Ureter (tissue), 1 donor: Measurements from ENCODE around the gene USP15. TPM values are rescaled to one million over a fixed set of nuclear protein-coding genes. Genes with fewer than 3 reads are reported as not detected.

ENCODE experiments used
- DNase-seq: peaks from one replicate; pipeline ENCODE4 v3.0.0-alpha.2; 2020; ENCODE audit warnings: low spot score
- total RNA-seq: library from RNA; stranded (reverse); gene quantifications from one replicate; pipeline ENCODE4 v1.2.4, GENCODE V29; 2023
- donor health status: DM: yes; HTN: yes; CAD: no.

The USP15 gene
- total RNA-seq, 1 donor from 2014 or later = 91.1 TPM

GRCh38 chr12:62258231-62258630 is 2.0 kb upstream of the USP15 start:
- no peak for DNase-seq

DNA sequence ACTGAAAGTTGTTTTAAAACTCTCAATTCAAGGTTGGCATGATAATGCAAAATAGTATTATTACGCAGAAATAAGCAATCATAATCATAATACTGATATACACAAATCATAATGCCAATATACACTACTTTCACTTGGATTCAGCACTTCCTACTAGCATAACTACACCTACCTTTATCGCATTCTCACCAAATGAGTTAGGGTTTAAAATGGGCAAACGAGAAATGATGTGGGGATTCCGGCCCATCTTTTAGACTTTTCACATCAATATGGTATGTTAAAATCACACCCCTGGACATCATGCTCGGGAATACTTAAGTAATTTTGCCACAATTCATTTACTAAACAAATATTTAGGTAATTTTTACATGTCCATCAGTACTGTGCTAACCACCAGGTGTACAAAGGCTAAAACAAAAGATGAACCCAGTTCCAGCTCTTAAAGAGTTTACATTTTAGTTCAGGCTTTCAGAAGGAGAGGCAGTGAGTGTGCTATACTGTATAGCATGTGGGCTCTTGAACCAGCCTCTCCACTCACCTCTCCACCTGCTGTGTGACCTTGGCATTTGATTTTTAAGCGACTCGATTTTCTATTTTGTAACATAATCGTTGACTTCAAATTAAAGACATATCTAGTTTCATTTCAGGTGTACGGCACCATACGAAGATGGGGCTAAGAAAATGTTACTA is 1.1 kb upstream of the USP15 start:
- DNase-seq = no peak

- no peak for DNase-seq
Measured at GRCh38 chr12:62259631-62259992, 592 bp upstream of the USP15 start.

GRCh38 chr12:62260733-62261683 is 804 bp downstream of the USP15 start:
- no peak for DNase-seq

DNA sequence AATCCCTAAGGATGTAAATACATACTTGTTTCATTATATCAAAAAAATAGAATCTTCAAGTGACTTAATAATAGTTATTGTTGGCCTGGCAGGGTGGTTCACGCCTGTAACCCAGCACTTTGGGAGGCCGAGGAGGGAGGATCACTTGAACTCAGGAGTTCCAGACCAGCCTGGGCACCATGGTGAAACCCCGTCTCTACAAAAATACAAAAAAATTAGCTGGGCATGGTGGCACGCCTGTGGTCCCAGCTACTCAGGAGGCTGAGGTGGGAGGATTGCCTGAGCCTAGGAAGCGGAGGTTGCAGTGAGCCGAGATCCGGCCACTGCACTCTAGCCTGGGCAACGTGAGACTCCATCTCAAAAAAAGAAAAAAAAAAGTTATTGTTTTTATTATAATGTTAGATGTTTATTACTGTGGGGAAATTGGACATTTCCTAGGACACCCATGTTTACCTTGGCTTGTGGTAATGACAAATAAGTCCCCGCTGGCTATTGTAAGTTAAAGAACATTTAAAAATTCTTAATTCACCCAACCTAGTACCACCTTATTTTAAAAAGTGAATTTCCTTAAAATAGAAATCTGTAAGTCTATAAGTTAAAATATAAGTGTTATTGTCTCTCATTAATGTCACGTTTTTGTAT is 1.8 kb downstream of the USP15 start:
- DNase-seq = no peak

GRCh38 chr12:62263232-62263631 is 3.0 kb downstream of the USP15 start:
- no peak for DNase-seq

DNA sequence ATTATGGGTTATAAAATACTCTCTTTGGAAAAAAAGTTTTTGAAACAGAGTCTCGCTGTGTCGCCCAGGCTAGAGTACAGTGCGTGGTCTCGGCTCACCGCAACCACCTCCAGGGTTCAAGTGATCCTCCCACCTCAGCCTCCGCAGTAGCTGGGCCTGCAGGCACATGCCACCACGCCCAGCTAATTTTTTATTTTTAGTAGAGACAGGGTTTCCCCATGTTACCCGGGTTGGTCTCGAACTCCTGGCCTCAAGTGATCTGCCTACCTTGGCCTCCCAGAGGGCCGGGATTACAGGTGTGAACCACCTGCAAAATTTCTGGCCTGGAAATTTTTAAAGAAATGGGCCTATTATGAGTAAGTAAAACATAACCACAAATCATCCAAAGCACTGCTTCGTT is 3.8 kb downstream of the USP15 start:
- DNase-seq = no peak

GRCh38 chr12:62264706-62265105 is 4.5 kb downstream of the USP15 start:
- no peak for DNase-seq

GRCh38 chr12:62265511-62265910 is 5.3 kb downstream of the USP15 start:
- no peak for DNase-seq

GRCh38 chr12:62267026-62267425 is 6.8 kb downstream of the USP15 start:
- no peak for DNase-seq

DNA sequence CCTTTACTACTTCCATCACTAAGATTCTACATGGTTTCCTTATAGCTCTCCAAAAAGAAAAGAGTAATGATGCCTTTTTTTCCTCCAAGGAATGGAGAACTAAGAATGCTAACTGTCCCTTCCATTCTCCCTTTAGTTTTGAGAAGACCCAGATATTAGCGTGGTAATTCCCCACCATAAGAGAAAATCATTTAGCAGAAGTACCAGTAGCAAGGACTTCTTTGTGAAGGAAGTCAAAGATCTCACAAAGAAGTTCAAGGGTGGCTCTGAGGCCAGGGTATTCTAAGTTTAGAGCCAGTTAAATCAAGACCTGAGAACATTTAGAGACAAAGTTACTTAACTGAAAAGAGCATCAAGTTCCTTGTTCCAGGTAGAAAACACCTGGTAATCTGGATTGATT is 7.3 kb downstream of the USP15 start:
- no peak for DNase-seq

- no peak for DNase-seq
Measured at GRCh38 chr12:62268956-62269355, 8.8 kb downstream of the USP15 start.

GRCh38 chr12:62269464-62270228 is 9.4 kb downstream of the USP15 start:
- DNase-seq = no peak

- no peak for DNase-seq
Measured at GRCh38 chr12:62270384-62270783, 10.2 kb downstream of the USP15 start.

GRCh38 chr12:62270872-62271271 is 10.7 kb downstream of the USP15 start:
- DNase-seq = no peak

GRCh38 chr12:62272936-62273552 is 12.8 kb downstream of the USP15 start:
- DNase-seq = no peak

DNA sequence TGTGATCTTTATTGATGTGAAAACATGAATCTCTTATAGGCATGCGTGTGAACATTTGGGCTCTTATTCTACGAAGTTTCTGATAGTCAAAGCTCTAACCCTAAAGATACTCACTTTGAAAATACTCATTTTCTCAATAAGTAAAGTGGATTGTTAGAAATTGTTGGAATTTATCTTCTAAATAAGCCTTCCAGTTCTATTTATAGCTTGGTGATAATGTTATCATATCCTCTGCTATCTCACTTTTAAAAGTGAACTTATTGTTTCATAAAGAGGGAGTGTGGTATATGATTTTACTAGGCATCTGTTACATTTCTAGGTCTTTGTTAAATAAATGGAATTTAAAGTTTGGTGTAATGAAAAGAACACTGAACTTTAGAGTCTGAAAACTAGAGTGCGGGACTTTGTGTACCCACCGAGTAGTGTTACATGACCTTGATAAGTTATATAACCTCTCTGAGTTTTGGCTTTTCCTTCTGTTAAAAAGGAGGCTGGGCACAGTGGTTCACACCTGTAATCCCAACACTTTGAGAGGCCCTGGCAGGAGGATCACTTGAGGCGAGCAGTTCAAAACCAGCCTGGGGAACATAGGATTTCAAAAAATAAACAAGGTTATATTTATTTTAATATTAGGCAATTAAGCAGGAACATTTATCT is 13.6 kb downstream of the USP15 start:
- no peak for DNase-seq

GRCh38 chr12:62278022-62278421 is 17.8 kb downstream of the USP15 start:
- no peak for DNase-seq

DNA sequence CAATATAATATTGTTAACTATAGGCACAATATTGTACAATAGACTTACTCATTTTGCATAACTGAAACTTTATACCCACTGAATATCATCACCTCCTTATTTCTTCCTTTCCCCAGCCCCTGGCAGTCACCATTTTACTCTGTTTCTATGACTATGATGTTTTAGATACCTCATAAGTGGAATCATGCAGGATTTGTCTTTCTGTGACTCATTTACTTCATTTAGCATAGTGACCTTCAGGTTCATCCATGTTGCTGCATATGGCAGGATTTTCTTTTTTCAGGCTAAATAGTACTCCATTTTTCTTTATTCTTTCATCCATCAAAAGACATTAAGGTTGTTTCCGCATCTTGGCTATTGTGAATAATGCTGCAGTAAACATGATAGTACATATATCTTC is 18.9 kb downstream of the USP15 start:
- no peak for DNase-seq

DNA sequence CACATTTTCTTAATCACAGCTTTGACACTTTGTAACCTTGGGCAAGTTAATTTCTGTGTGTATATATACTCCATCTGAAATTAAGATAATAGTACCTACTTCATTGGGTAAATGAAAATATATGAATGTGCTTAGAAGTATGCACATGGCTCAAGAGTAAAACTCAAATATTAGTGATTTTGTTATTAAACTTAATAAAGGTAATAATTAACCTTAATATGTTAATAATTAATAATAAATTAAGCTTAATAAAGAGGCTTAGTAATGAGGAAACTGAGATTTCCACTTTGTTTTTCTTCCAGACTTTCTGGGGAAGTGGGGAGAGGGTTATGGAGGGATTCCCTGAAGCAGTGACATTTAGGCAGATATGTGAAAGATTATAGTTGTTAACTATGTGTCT is 19.8 kb downstream of the USP15 start:
- no peak for DNase-seq
